Peyer's patch (tissue), 4 donors: ENCODE measurements around the gene SDS. TPM values are rescaled to one million over a fixed set of nuclear protein-coding genes. Genes with fewer than 3 reads are reported as not detected.

Experiments used
- DNase-seq, 3 donors: peaks; one replicate each; pipeline ENCODE4 v3.0.0-alpha.2; 2017 to 2019
- H3K27ac ChIP-seq, 4 donors: fragments of 200-600 bp; sonication (generic); one replicate each; pipeline ENCODE4 v1.5.1; 2016 to 2019
- H3K27me3 ChIP-seq, 2 donors: fragments of 200-600 bp; sonication (generic); one replicate each; pipeline ENCODE4 v1.5.1; 2019
- H3K36me3 ChIP-seq, 3 donors: fragments of 200-600 bp; sonication (generic); one replicate each; pipeline ENCODE4 v1.5.1; 2016 to 2019
- H3K4me1 ChIP-seq, 4 donors: fragments of 200-600 bp; sonication (generic); one replicate each; pipeline ENCODE4 v1.5.1; 2016 to 2019
- H3K4me3 ChIP-seq, 4 donors: fragments of 200-600 bp; sonication (generic); 1 replicate in 3 of 4; 2 replicates in 1 of 4; pipeline ENCODE4 v1.5.1; 2016 to 2019; ENCODE audit warnings: mild to moderate bottlenecking in 1 of 4
- H3K9me3 ChIP-seq, 4 donors: fragments of 200-600 bp; sonication (generic); one replicate each; pipeline ENCODE4 v1.5.1; 2016 to 2019; ENCODE audit warnings: mild to moderate bottlenecking in 1 of 4
- CTCF ChIP-seq, 6 experiments: fragments of 450-650 bp in 4 of 6; fragments of 200-600 bp in 2 of 6; sonication (generic) in 1 of 6; IDR thresholded peaks; one replicate each; pipeline ENCODE4 v1.5.1; 2017 to 2019; ENCODE audit warnings: antibody characterized with exemption in 6 of 6, mild to moderate bottlenecking in 3 of 6, moderate library complexity in 1 of 6
- POLR2A ChIP-seq, 2 donors: fragments of 450-650 bp; IDR thresholded peaks; one replicate each; pipeline ENCODE4 v1.5.1; 2017; ENCODE audit warnings: antibody characterized with exemption in 2 of 2, mild to moderate bottlenecking in 2 of 2, moderate library complexity in 2 of 2
- total RNA-seq, 4 donors: library from RNA; depleted of rRNA; stranded (reverse); fragments of >200 nt; gene quantifications; one replicate each; pipeline ENCODE4 v1.1.0, GENCODE V29; 2016

Gene SDS
- total RNA-seq, 4 donors from 2014 or later: not detected

GRCh38 chr12:113347892-113348291 is 55.8 kb downstream of the SDS start:
- H3K27me3 ChIP-seq: no peaks in the 10 kb centered on the region
- no peaks in the 10 kb centered on the region for H3K4me1 ChIP-seq
- H3K9me3 ChIP-seq: no peaks in the 10 kb centered on the region
- no peaks in the 10 kb centered on the region for H3K36me3 ChIP-seq
- no peak overlapping the region for H3K4me3 ChIP-seq
- no peak for TF ChIP-seq CTCF (IDR thresholded peaks at IDR 0.05)
- no peak for TF ChIP-seq POLR2A (IDR thresholded peaks at IDR 0.05)
- DNase-seq: no peak
- H3K27ac ChIP-seq: no peak overlapping the region

- DNase-seq: no peak
- H3K4me1 ChIP-seq: no peaks in the 10 kb centered on the region
- no peaks in the 10 kb centered on the region for H3K27me3 ChIP-seq
- TF ChIP-seq CTCF (IDR thresholded peaks at IDR 0.05) (no peak), POLR2A (IDR thresholded peaks at IDR 0.05) (no peak)
- H3K9me3 ChIP-seq: no peaks in the 10 kb centered on the region
- no peak overlapping the region for H3K27ac ChIP-seq
- H3K4me3 ChIP-seq: no peak overlapping the region
- H3K36me3 ChIP-seq: no peaks in the 10 kb centered on the region
These were observed 56.6 kb downstream of the SDS start for GRCh38 chr12:113347107-113347506.

- no peaks in the 10 kb centered on the region for H3K27me3 ChIP-seq
- TF ChIP-seq POLR2A (IDR thresholded peaks at IDR 0.05) (no peak), CTCF (IDR thresholded peaks at IDR 0.05) (no peak)
These were observed 57.3 kb downstream of the SDS start for GRCh38 chr12:113346353-113346752.

GRCh38 chr12:113345318-113345717 is 58.4 kb downstream of the SDS start:
- TF ChIP-seq POLR2A (IDR thresholded peaks at IDR 0.05): no peak
- TF ChIP-seq CTCF (IDR thresholded peaks at IDR 0.05): no peak
- no peaks in the 10 kb centered on the region for H3K4me1 ChIP-seq
- H3K9me3 ChIP-seq: no peaks in the 10 kb centered on the region

More at GRCh38 chr12:113346353-113346752, 57.3 kb downstream of the SDS start:
- no peaks in the 10 kb centered on the region for H3K36me3 ChIP-seq
- no peak overlapping the region for H3K4me3 ChIP-seq
- no peaks in the 10 kb centered on the region for H3K4me1 ChIP-seq
- no peak for DNase-seq
- H3K27ac ChIP-seq: no peak overlapping the region
- H3K9me3 ChIP-seq: no peaks in the 10 kb centered on the region

More at GRCh38 chr12:113345318-113345717, 58.4 kb downstream of the SDS start:
- Histone ChIP-seq H3K36me3 (no peaks in the 10 kb centered on the region), H3K27me3 (no peaks in the 10 kb centered on the region), H3K27ac (no peak overlapping the region), H3K4me3 (no peak overlapping the region)
- DNase-seq: no peak

Other genes with a start within 250 kb of the SDS start
- 100 to 1,000 TPM in 1 of 4 donors, 10 to 100 TPM in 3; 62.0 to 126 (median 66.5) TPM for gene DDX54, start 218.4 kb downstream of the SDS start, total RNA-seq
- 10 to 100 TPM in 3 of 4 donors, 1 to 10 TPM in 1; 5.0 to 36.6 (median 33.4) TPM for gene RITA1, start 218.2 kb downstream of the SDS start, total RNA-seq
- gene TPCN1, start 182.4 kb downstream of the SDS start, total RNA-seq: 100 to 1,000 TPM in 3 of 4 donors, 10 to 100 TPM in 1; 66.7 to 199 (median 112) TPM
- 100 to 1,000 TPM in 2 of 4 donors, 10 to 100 TPM in 2; 49.5 to 112 (median 101) TPM for gene SLC8B1, start 68.8 kb downstream of the SDS start, total RNA-seq
- gene PLBD2, start 45.3 kb downstream of the SDS start, total RNA-seq: 10 to 100 TPM; 17.0 to 32.4 (median 24.1) TPM
- gene SDSL, start 18.5 kb upstream of the SDS start, total RNA-seq: 10 to 100 TPM in 3 of 4 donors, 1 to 10 TPM in 1; 7.5 to 21.5 (median 11.4) TPM
- not detected for gene LHX5, start 68.0 kb upstream of the SDS start, total RNA-seq